H9 (cell line): ENCODE results near the gene CYB5A. TPM values are rescaled to one million over a fixed set of nuclear protein-coding genes. Genes with fewer than 3 reads are reported as not detected.

Experiments
- DNase-seq: peaks from one replicate; pipeline ENCODE4 v3.0.0-alpha.2; 2017
- H2AFZ ChIP-seq: one replicate; pipeline ENCODE4 v1.6.1; 2013; ENCODE audit warnings: mild to moderate bottlenecking, low read length, control low read depth, moderate library complexity
- H2AK5ac ChIP-seq: 2 replicates; pipeline ENCODE4 v1.6.1; 2013; ENCODE audit warnings: low read length, control low read depth, mixed read lengths; ENCODE audit not compliant: insufficient read length
- H2BK120ac ChIP-seq: one replicate; pipeline ENCODE4 v1.6.1; 2013; ENCODE audit warnings: low read depth, mild to moderate bottlenecking, low read length, control low read depth, inconsistent platforms; ENCODE audit not compliant: poor library complexity, severe bottlenecking
- H2BK12ac ChIP-seq: 2 replicates; pipeline ENCODE4 v1.6.1; 2013; ENCODE audit warnings: low read length, control low read depth, mixed read lengths, low read depth; ENCODE audit not compliant: insufficient read length
- H2BK15ac ChIP-seq: 2 replicates; pipeline ENCODE4 v1.6.1; 2013; ENCODE audit warnings: low read depth, low read length, control low read depth
- H2BK20ac ChIP-seq: one replicate; pipeline ENCODE4 v1.6.1; 2013; ENCODE audit warnings: low read depth, mild to moderate bottlenecking, low read length, control low read depth, inconsistent platforms; ENCODE audit not compliant: poor library complexity, severe bottlenecking
- H2BK5ac ChIP-seq: 2 replicates; pipeline ENCODE4 v1.6.1; 2013; ENCODE audit warnings: low read length, control low read depth, mixed read lengths; ENCODE audit not compliant: insufficient read length
- H3K14ac ChIP-seq: 2 replicates; pipeline ENCODE4 v1.6.1; 2013; ENCODE audit warnings: low read length, control low read depth; ENCODE audit not compliant: insufficient read depth
- H3K18ac ChIP-seq: 2 replicates; pipeline ENCODE4 v1.6.1; 2013; ENCODE audit warnings: low read depth, mild to moderate bottlenecking, mixed read lengths, low read length, control low read depth; ENCODE audit not compliant: insufficient read length
- H3K23ac ChIP-seq: 2 replicates; pipeline ENCODE4 v1.6.1; 2013; ENCODE audit warnings: low read length, control low read depth, mixed read lengths, low read depth; ENCODE audit not compliant: insufficient read length
- H3K23me2 ChIP-seq: 2 replicates; pipeline ENCODE4 v1.6.1; 2013; ENCODE audit warnings: low read depth, mild to moderate bottlenecking, mixed read lengths, low read length, control low read depth; ENCODE audit not compliant: insufficient read length, poor library complexity, severe bottlenecking
- H3K27ac ChIP-seq: 2 replicates; pipeline ENCODE4 v1.5.1; 2013; ENCODE audit warnings: low read length, control low read depth, mixed read lengths, low read depth; ENCODE audit not compliant: insufficient read length
- H3K27me3 ChIP-seq: 2 replicates; pipeline ENCODE4 v1.6.1; 2013; ENCODE audit warnings: low read length, control low read depth, inconsistent platforms; ENCODE audit not compliant: insufficient read depth
- H3K4ac ChIP-seq: 2 replicates; pipeline ENCODE4 v1.6.1; 2013; ENCODE audit warnings: low read depth, mild to moderate bottlenecking, control low read depth, inconsistent platforms, low read length, moderate library complexity
- H3K4me1 ChIP-seq: 2 replicates; pipeline ENCODE4 v1.6.1; 2013; ENCODE audit warnings: low read length, control low read depth, inconsistent platforms; ENCODE audit not compliant: insufficient read depth
- H3K4me2 ChIP-seq: 2 replicates; pipeline ENCODE4 v1.6.1; 2013; ENCODE audit warnings: low read length, control low read depth, mixed read lengths; ENCODE audit not compliant: insufficient read length, insufficient read depth
- H3K56ac ChIP-seq: 2 replicates; pipeline ENCODE4 v1.6.1; 2013; ENCODE audit warnings: low read depth, mild to moderate bottlenecking, mixed read lengths, low read length, control low read depth; ENCODE audit not compliant: insufficient read length
- H3K79me1 ChIP-seq: 2 replicates; pipeline ENCODE4 v1.6.1; 2013; ENCODE audit warnings: low read depth, mild to moderate bottlenecking, moderate library complexity, low read length, control low read depth, inconsistent platforms; ENCODE audit not compliant: insufficient read depth, poor library complexity, severe bottlenecking
- H3K79me2 ChIP-seq: 2 replicates; pipeline ENCODE4 v1.6.1; 2013; ENCODE audit warnings: low read length, control low read depth, inconsistent platforms; ENCODE audit not compliant: insufficient read depth
- H3K9ac ChIP-seq: 2 replicates; pipeline ENCODE4 v1.6.1; 2013; ENCODE audit warnings: low read length, control low read depth, mixed read lengths; ENCODE audit not compliant: insufficient read length; ENCODE audit errors: extremely low read depth
- H3K9me3 ChIP-seq: one replicate; pipeline ENCODE4 v1.6.1; 2013; ENCODE audit warnings: low read depth, low read length, inconsistent platforms; ENCODE audit not compliant: control insufficient read depth
- H3T11ph ChIP-seq: one replicate; pipeline ENCODE4 v1.6.1; 2013; ENCODE audit warnings: mild to moderate bottlenecking, low read length, control low read depth, inconsistent platforms
- H4K20me1 ChIP-seq: one replicate; pipeline ENCODE4 v1.6.1; 2013; ENCODE audit not compliant: control insufficient read depth, insufficient read length, insufficient read depth
- H4K5ac ChIP-seq: 2 replicates; pipeline ENCODE4 v1.6.1; 2013; ENCODE audit warnings: low read depth, mild to moderate bottlenecking, mixed read lengths, low read length, control low read depth; ENCODE audit not compliant: insufficient read length
- H4K8ac ChIP-seq: replicated peaks from 2 replicates; pipeline ENCODE4 v1.6.1; 2013; ENCODE audit warnings: low read length, control low read depth, mixed read lengths, low read depth; ENCODE audit not compliant: insufficient read length
- H4K91ac ChIP-seq: 2 replicates; pipeline ENCODE4 v1.6.1; 2013; ENCODE audit warnings: low read depth, mild to moderate bottlenecking, moderate library complexity, mixed read lengths, low read length, control low read depth; ENCODE audit not compliant: insufficient read length
- H3K27ac Mint-ChIP-seq, 3 experiments: 2 replicates in 2 of 3; 3 replicates in 1 of 3; pipeline ENCODE4 v1.8.0; 2020 to 2021; ENCODE audit warnings: mixed read lengths in 3 of 3, mild to moderate bottlenecking in 1 of 3, moderate library complexity in 1 of 3
- H3K27me3 Mint-ChIP-seq: 2 replicates; pipeline ENCODE4 v1.8.0; 2021; ENCODE audit warnings: low read depth, mild to moderate bottlenecking, moderate library complexity, mixed read lengths
- H3K36me3 Mint-ChIP-seq, 3 experiments: 2 replicates in 2 of 3; 3 replicates in 1 of 3; pipeline ENCODE4 v1.8.0; 2020 to 2021; ENCODE audit warnings: low read depth in 3 of 3, mixed read lengths in 3 of 3; ENCODE audit not compliant: insufficient read depth in 1 of 3
- H3K4me1 Mint-ChIP-seq, 2 experiments: 2 replicates each; pipeline ENCODE4 v1.8.0; 2020; ENCODE audit warnings: mixed read lengths in 2 of 2
- H3K4me3 Mint-ChIP-seq, 2 experiments: 2 replicates in 1 of 2; 3 replicates in 1 of 2; pipeline ENCODE4 v1.8.0; 2020 to 2021; ENCODE audit warnings: mild to moderate bottlenecking in 2 of 2, mixed read lengths in 2 of 2, moderate library complexity in 1 of 2
- H3K9me3 Mint-ChIP-seq, 2 experiments: 2 replicates in 1 of 2; 3 replicates in 1 of 2; pipeline ENCODE4 v1.8.0; 2020; ENCODE audit warnings: mild to moderate bottlenecking in 2 of 2, mixed read lengths in 2 of 2, moderate library complexity in 1 of 2
- CTCF ChIP-seq: fragments of 200-600 bp; sonication (generic); conservative IDR thresholded peaks from 3 replicates; pipeline ENCODE4 v1.8.0; 2021; ENCODE audit warnings: antibody characterized with exemption, mild to moderate bottlenecking
- WGBS: extraction: QIAGEN DNeasy Blood & Tissue Kit; methylation state at CpG from one replicate; pipeline ENCODE4 v1.1.7; 2013; ENCODE audit warnings: missing lambda C conversion rate, low lambda C conversion rate, mixed read lengths; ENCODE audit not compliant: insufficient read length; ENCODE audit errors: extremely low coverage; 5-methylcytosine and 5-hydroxymethylcytosine counted together
- total RNA-seq: library from RNA; stranded (reverse); gene quantifications from 2 replicates; pipeline ENCODE4 v1.2.1, GENCODE V29; 2021

The CYB5A gene
- total RNA-seq, 1 experiment from 2014 or later, result 93.2 TPM

DNA sequence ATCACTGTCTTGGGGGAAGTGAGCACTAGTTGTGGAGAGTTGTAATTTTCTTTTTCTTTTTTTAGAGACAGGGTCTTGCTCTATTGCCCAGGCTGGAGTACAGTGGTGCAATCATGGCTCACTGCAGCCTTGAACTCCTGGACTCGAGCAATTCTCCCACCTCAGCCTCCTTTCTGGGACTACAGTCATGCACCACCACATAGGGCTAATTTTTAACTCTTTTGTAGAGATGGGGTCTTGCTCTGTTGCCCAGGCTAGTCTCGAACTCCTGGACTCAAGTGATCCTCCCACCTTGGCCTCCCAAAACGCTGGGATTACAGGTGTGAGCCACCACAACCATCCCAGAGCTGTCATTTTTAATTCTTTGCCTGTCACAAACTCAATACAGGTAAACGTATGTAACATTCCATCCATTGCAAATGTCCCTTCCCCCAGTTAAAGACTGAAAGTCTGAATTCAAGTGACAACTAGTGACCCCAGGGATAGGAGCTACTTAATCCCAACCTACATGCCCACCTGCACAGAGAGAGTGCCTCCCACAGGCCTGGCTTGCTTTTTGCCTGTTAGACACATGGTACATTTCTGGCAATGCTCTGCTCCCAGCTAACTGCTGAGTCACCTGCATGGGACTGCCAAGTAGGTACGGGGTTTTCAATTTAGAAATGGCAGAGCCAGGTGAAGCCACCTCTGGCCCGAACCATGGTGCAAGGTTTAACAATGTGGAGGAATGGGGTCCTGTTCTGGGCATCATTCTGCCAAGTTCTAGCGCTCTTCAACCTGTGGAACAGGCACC is 60.6 kb downstream of the CYB5A start:
- Histone ChIP-seq H3K27ac (no peak overlapping the region), H2BK15ac (no peak overlapping the region), H3K9me3 (no peaks in the 10 kb centered on the region), H4K5ac (no peak overlapping the region), H3K14ac (no peak overlapping the region), H3K27me3 (no peaks in the 10 kb centered on the region), H2BK5ac (no peak overlapping the region), H3K79me1 (no peaks in the 10 kb centered on the region), H3K9ac (no peak overlapping the region), H2BK120ac (no peak overlapping the region), H2AFZ (no peak overlapping the region), H4K8ac (no peak overlapping the region), H3T11ph (no peak overlapping the region), H2AK5ac (no peak overlapping the region), H3K79me2 (no peaks in the 10 kb centered on the region), H2BK12ac (no peak overlapping the region), H3K23me2 (no peaks in the 10 kb centered on the region), H3K4me1 (no peaks in the 10 kb centered on the region), H3K23ac (no peak overlapping the region), H3K4ac (no peak overlapping the region; the same call in 1 of the 2 replicates), H3K56ac (no peak overlapping the region), H4K91ac (no peak overlapping the region), H3K4me2 (no peak overlapping the region), H4K20me1 (no peaks in the 10 kb centered on the region), H2BK20ac (no peak overlapping the region), H3K18ac (no peak overlapping the region)
- H3K9me3 Mint-ChIP-seq, result no peaks in the 10 kb centered on the region
- H3K27ac Mint-ChIP-seq, result no peak overlapping the region
- no peaks in the 10 kb centered on the region for H3K36me3 Mint-ChIP-seq
- WGBS, result no CpG with 5 or more reads among the region's 7 CpGs
- DNase-seq, result no peak
- H3K4me3 Mint-ChIP-seq, result no peak overlapping the region
- TF ChIP-seq CTCF, result no peak
- no peaks in the 10 kb centered on the region for H3K4me1 Mint-ChIP-seq
- H3K27me3 Mint-ChIP-seq, result no peaks in the 10 kb centered on the region
